ENCODE measurements around the gene GFRA1. TPM values are rescaled to one million over a fixed set of nuclear protein-coding genes. Genes with fewer than 3 reads are reported as not detected.

Gene GFRA1
- total RNA-seq, 2 donors from 2014 or later = 1.6 to 3.1 TPM

- Mint-ChIP-seq H3K4me1 (no peaks in the 10 kb centered on the region), H3K27ac (no peak overlapping the region), H3K27me3 (ENCODE audit: insufficient read depth) (no peaks in the 10 kb centered on the region), H3K36me3 (ENCODE audit: low read depth) (no peaks in the 10 kb centered on the region), H3K4me3 (no peak overlapping the region), H3K9me3 (no peaks in the 10 kb centered on the region)
- no peaks in the 10 kb centered on the region for H3K36me3 ChIP-seq (ENCODE audit: control insufficient read depth, insufficient read depth, low read length)
- H3K9ac ChIP-seq (ENCODE audit: extremely low read depth, low read length, poor library complexity, severe bottlenecking) = no peak overlapping the region
- no peaks in the 10 kb centered on the region for H3K27me3 ChIP-seq (ENCODE audit: control insufficient read depth, insufficient read depth, low read length, poor library complexity, severe bottlenecking)
- no peak for TF ChIP-seq CTCF (conservative IDR thresholded peaks at IDR 0.05)
- no peaks in the 10 kb centered on the region for H3K4me1 ChIP-seq (ENCODE audit: control insufficient read depth, insufficient read depth, low read length)
- DNase-seq = no peak
- H3K27ac ChIP-seq (ENCODE audit: low read depth, low read length) = no peak overlapping the region
- no peaks in the 10 kb centered on the region for H3K9me3 ChIP-seq (ENCODE audit: control insufficient read depth, low read length)
- WGBS, 2 experiments (ENCODE audit: insufficient coverage in 1 of 2, insufficient read length in 1 of 2) = 99 to 100% methylated on average over 1 to 3 of the region's 3 CpGs
- H3K4me3 ChIP-seq (ENCODE audit: low read length) = no peak overlapping the region
These were observed 56.3 kb downstream of the GFRA1 start for GRCh38 chr10:116216676-116217075.

GRCh38 chr10:116215651-116216050, 57.4 kb downstream of the GFRA1 start:
- no peaks in the 10 kb centered on the region for H3K9me3 Mint-ChIP-seq
- H3K9ac ChIP-seq (ENCODE audit: extremely low read depth, low read length, poor library complexity, severe bottlenecking) = no peak overlapping the region
- no peak for DNase-seq
- no peaks in the 10 kb centered on the region for H3K36me3 ChIP-seq (ENCODE audit: control insufficient read depth, insufficient read depth, low read length)
- peak overlapping the region; percentile 44 for H3K27ac ChIP-seq (ENCODE audit: low read depth, low read length)
- no peaks in the 10 kb centered on the region for H3K4me1 ChIP-seq (ENCODE audit: control insufficient read depth, insufficient read depth, low read length)
- no peaks in the 10 kb centered on the region for H3K27me3 ChIP-seq (ENCODE audit: control insufficient read depth, insufficient read depth, low read length, poor library complexity, severe bottlenecking)
- TF ChIP-seq CTCF (conservative IDR thresholded peaks at IDR 0.05) = no peak
- 70 to 83% methylated on average over 2 to 5 of the region's 5 CpGs for WGBS, 2 experiments (ENCODE audit: insufficient coverage in 1 of 2, insufficient read length in 1 of 2)
- H3K27me3 Mint-ChIP-seq (ENCODE audit: insufficient read depth) = no peaks in the 10 kb centered on the region
- H3K27ac Mint-ChIP-seq = no peak overlapping the region
- H3K4me1 Mint-ChIP-seq = no peaks in the 10 kb centered on the region
- no peak overlapping the region for H3K4me3 Mint-ChIP-seq
- H3K36me3 Mint-ChIP-seq (ENCODE audit: low read depth) = no peaks in the 10 kb centered on the region
- no peaks in the 10 kb centered on the region for H3K9me3 ChIP-seq (ENCODE audit: control insufficient read depth, low read length)
- no peak overlapping the region for H3K4me3 ChIP-seq (ENCODE audit: low read length)

GRCh38 chr10:116211682-116212081, 61.3 kb downstream of the GFRA1 start:
- no peak for DNase-seq
- Histone ChIP-seq H3K4me3 (ENCODE audit: low read length) (no peak overlapping the region), H3K27ac (ENCODE audit: low read depth, low read length) (no peak overlapping the region), H3K4me1 (ENCODE audit: control insufficient read depth, insufficient read depth, low read length) (no peaks in the 10 kb centered on the region), H3K27me3 (ENCODE audit: control insufficient read depth, insufficient read depth, low read length, poor library complexity, severe bottlenecking) (no peaks in the 10 kb centered on the region), H3K36me3 (ENCODE audit: control insufficient read depth, insufficient read depth, low read length) (no peaks in the 10 kb centered on the region), H3K9me3 (ENCODE audit: control insufficient read depth, low read length) (no peaks in the 10 kb centered on the region), H3K9ac (ENCODE audit: extremely low read depth, low read length, poor library complexity, severe bottlenecking) (no peak overlapping the region)
- Mint-ChIP-seq H3K4me1 (no peaks in the 10 kb centered on the region), H3K4me3 (no peak overlapping the region), H3K9me3 (no peaks in the 10 kb centered on the region), H3K27ac (no peak overlapping the region), H3K27me3 (ENCODE audit: insufficient read depth) (no peaks in the 10 kb centered on the region), H3K36me3 (ENCODE audit: low read depth) (no peaks in the 10 kb centered on the region)
- 83% methylated on average over 1 of the region's 1 CpG; no CpG with 5 or more reads in 1 of the 2 experiments for WGBS, 2 experiments (ENCODE audit: insufficient coverage in 1 of 2, insufficient read length in 1 of 2)
- TF ChIP-seq CTCF (conservative IDR thresholded peaks at IDR 0.05) = no peak
